Activated CD8-positive, alpha-beta T cell treated with anti-CD3 and anti-CD28 coated beads for 36 hours (primary cell): Measurements from ENCODE around the gene GZMA. TPM values are rescaled to one million over a fixed set of nuclear protein-coding genes. Genes with fewer than 3 reads are reported as not detected.
A peak's percentile ranks its signal among the peaks of the same experiment; 100 is the strongest.

Experiments used
- ATAC-seq: fragments of 200-7000 bp; cut with Tn5 transposase; one replicate; pipeline ENCODE4 v1.10.0; 2021; ENCODE audit warnings: mild to moderate bottlenecking, moderate library complexity
- CTCF ChIA-PET: fragments of 350-600 bp; sonication (Branson Sonifier 250); formaldehyde crosslinking; loops from one replicate; lab custom pipeline; 2021; ENCODE audit warnings: antibody characterized with exemption; lab: Charles Lee
- POLR2A ChIA-PET: fragments of 350-600 bp; sonication (Branson Sonifier 250); formaldehyde crosslinking; loops from one replicate; lab custom pipeline; 2021; ENCODE audit warnings: antibody characterized with exemption; lab: Charles Lee
- DNase-seq: peaks from one replicate; pipeline ENCODE4 v3.0.0-alpha.2; 2020
- H3K27ac Mint-ChIP-seq: one replicate; pipeline ENCODE4 v1.8.0; 2021; ENCODE audit warnings: mild to moderate bottlenecking, mixed read lengths
- H3K27me3 Mint-ChIP-seq: one replicate; pipeline ENCODE4 v1.8.0; 2021; ENCODE audit warnings: mixed read lengths
- H3K36me3 Mint-ChIP-seq: one replicate; pipeline ENCODE4 v1.8.0; 2021; ENCODE audit warnings: low read depth, mixed read lengths
- H3K4me1 Mint-ChIP-seq: one replicate; pipeline ENCODE4 v1.8.0; 2021; ENCODE audit warnings: low read depth, mixed read lengths
- H3K4me3 Mint-ChIP-seq: one replicate; pipeline ENCODE4 v1.8.0; 2021; ENCODE audit warnings: mild to moderate bottlenecking, moderate library complexity, mixed read lengths
- H3K9me3 Mint-ChIP-seq: one replicate; pipeline ENCODE4 v1.8.0; 2021; ENCODE audit warnings: mixed read lengths
- CTCF ChIP-seq: fragments of 200-600 bp; IDR thresholded peaks from one replicate; pipeline ENCODE4 v1.8.0; 2022; ENCODE audit warnings: antibody characterized with exemption, mild to moderate bottlenecking
- intact Hi-C: fragments of 100-400 bp; cut with micrococcal nuclease; formaldehyde crosslinking; loops from one replicate; pipeline ENCODE4 v1.10.0; 2022
- total RNA-seq, 2 experiments: library from RNA; stranded (reverse); gene quantifications; one replicate each; pipeline ENCODE4 v1.2.3, GENCODE V29; 2021

GZMA gene
- total RNA-seq, result 10 to 100 TPM; 17.8 to 18.2 TPM

GRCh38 chr5:55102348-55102747 is at the start of gene GZMA:
Gene GZMA (plus strand): TSS chr5:55102646. CDS start chr5:55102683, 37 bp downstream.
- Mint-ChIP-seq H3K4me1 (peaks cover 78% of the 10 kb centered on the region), H3K4me3 (peak within 1 kb of the TSS; percentile 59), H3K27ac (peak within 1 kb of the TSS; percentile 84), H3K9me3 (peaks cover 31% of the 10 kb centered on the region), H3K36me3 (peaks cover 35% of the 10 kb centered on the region), H3K27me3 (peaks cover 10% of the 10 kb centered on the region)
- ChIA-PET CTCF (interaction anchor here (0.8 to 3.2 kb wide), 3 partner anchors 22 to 158 kb away, joined by 3 to 19 read pairs (median 5); no protein-coding TSS in a partner anchor), POLR2A (no interaction called here)
- intact Hi-C loops, result loop anchor here (2.0 to 5.0 kb wide), 3 partner anchors 30 to 40 kb away; no protein-coding TSS in a partner anchor
- no peak for TF ChIP-seq CTCF
- ATAC-seq (peak; percentile 64), DNase-seq (peak; percentile 36)

- CTCF ChIA-PET, result no interaction called here
- Mint-ChIP-seq H3K36me3 (peaks cover 2% of the 10 kb centered on the region), H3K27me3 (no peaks in the 10 kb centered on the region), H3K9me3 (peaks cover 9% of the 10 kb centered on the region), H3K27ac (no peak overlapping the region), H3K4me1 (peaks cover 2% of the 10 kb centered on the region), H3K4me3 (no peak overlapping the region)
- TF ChIP-seq CTCF, result no peak
- DNase-seq, result no peak
- no peak for ATAC-seq
- POLR2A ChIA-PET, result no interaction called here
- intact Hi-C loops, result no loop called here
Observed at GRCh38 chr5:55055183-55055582, 47.3 kb upstream of the GZMA start.

GRCh38 chr5:55062039-55062779 is 40.2 kb upstream of the GZMA start:
- TF ChIP-seq CTCF, result no peak
- DNase-seq (peak; percentile 82), ATAC-seq (peak; percentile 80)
- Mint-ChIP-seq H3K4me3 (peak overlapping the region; percentile 70), H3K36me3 (no peaks in the 10 kb centered on the region), H3K4me1 (peaks cover 61% of the 10 kb centered on the region), H3K27me3 (peaks cover 2% of the 10 kb centered on the region), H3K9me3 (peaks cover 5% of the 10 kb centered on the region), H3K27ac (peak overlapping the region; percentile 94)
- ChIA-PET CTCF (interaction anchor here (0.6 to 3.6 kb wide), 11 partner anchors 10 to 159 kb away, joined by 3 to 23 read pairs (median 3); no protein-coding TSS in a partner anchor), POLR2A (interaction anchor here (0.6 to 1.9 kb wide), 3 partner anchors 11 to 107 kb away, joined by 3 to 5 read pairs (median 4); no protein-coding TSS in a partner anchor)
- intact Hi-C loops, result loop anchor here (5.0 kb wide), 2 partner anchors 35 to 40 kb away; partner anchors contain the start of gene GZMA

- ATAC-seq (no peak), DNase-seq (no peak)
- ChIA-PET POLR2A (no interaction called here), CTCF (interaction anchor here (1.1 to 3.6 kb wide), 2 partner anchors 33 to 119 kb away, joined by 3 to 23 read pairs; no protein-coding TSS in a partner anchor)
- Mint-ChIP-seq H3K27me3 (peaks cover 2% of the 10 kb centered on the region), H3K27ac (no peak overlapping the region), H3K4me1 (peaks cover 63% of the 10 kb centered on the region), H3K4me3 (no peak overlapping the region), H3K36me3 (no peaks in the 10 kb centered on the region), H3K9me3 (peaks cover 5% of the 10 kb centered on the region)
- TF ChIP-seq CTCF, result no peak
- intact Hi-C loops, result loop anchor here (5.0 kb wide), 2 partner anchors 36 to 39 kb away; partner anchors contain the start of gene GZMA
Observed at GRCh38 chr5:55063220-55063863, 39.1 kb upstream of the GZMA start.
